ENCODE measurements around the gene THSD7B.

GRCh38 chr2:137118140-137118539 is 352.8 kb downstream of the THSD7B start:
- TF ChIP-seq EZH2 (IDR thresholded peaks at IDR 0.05; ENCODE audit: borderline replicate concordance, low read length) (no peak), CTCF (conservative IDR thresholded peaks at IDR 0.05 in 1 of 2, IDR thresholded peaks at IDR 0.05 in 1 of 2; ENCODE audit: extremely low read depth in 1 of 2, insufficient read depth in 1 of 2, low read depth in 1 of 2, low read length in 2 of 2) (no peak)

Data from mammary epithelial cell (primary cell).